HL-60 (cell line): ENCODE data around the gene CYP27B1.

ENCODE experiments used
- CTCF ChIP-seq: IDR thresholded peaks from one replicate; pipeline ENCODE4 v1.5.1; 2011; ENCODE audit warnings: low read length, control low read depth, inconsistent platforms; ENCODE audit not compliant: insufficient read depth
- REST ChIP-seq: IDR thresholded peaks from 2 replicates; pipeline ENCODE4 v1.6.1; 2012; ENCODE audit warnings: low read depth; ENCODE audit not compliant: insufficient replicate concordance

- TF ChIP-seq CTCF: no peak
- no peak for TF ChIP-seq REST
Measured at GRCh38 chr12:57802607-57803006, 35.7 kb upstream of the CYP27B1 start.
